ENCODE measurements around the gene INPP5A. TPM values are rescaled to one million over a fixed set of nuclear protein-coding genes. Genes with fewer than 3 reads are reported as not detected.

Gene INPP5A
- total and polyA plus RNA-seq, 5 donors, result 60.0 to 116 (median 97.8) TPM

DNA sequence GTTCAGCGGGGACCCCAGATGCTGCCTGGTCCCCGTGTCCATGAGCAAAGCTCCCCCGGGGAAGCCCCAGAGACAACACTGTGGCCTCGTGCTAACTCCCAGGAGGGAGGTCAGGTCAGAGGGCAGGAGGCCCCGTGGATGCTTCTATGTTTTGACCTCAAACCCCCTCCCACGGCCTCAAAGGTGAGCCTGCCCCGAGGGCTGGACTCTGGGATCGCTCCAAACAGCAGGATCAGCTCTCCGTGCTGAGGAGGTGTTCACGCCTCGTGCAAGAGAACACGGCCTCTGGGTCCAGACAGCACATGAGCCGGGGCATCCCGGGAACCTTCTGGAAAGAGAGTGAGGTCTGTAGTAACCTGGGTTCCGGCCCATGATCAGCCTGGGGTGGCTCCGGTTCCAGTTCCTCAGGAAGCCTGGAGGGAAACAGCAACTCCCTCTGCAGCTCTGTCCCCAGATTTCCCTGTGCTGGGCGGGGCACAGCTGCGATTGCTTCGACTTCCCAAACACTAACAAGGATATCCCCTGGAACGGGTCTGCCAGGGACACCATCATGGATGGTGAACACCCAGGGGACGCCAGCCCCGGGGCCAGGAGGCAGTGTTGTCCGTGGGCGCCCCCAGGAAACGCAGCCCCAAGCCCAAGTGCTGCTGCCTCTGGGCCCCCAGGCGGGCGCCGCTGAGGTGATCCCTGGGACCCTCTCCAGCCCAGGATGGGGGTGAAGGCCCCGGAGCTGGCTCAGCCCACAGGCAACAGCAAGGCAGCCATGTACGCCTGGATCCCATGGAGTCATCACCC, 18.0 kb upstream of the INPP5A start:
- 65% methylated on average over 30 of the region's 30 CpGs for WGBS
- intact Hi-C loops (cut with DNase I), result loop anchor here in 2 of 4 donors (2.0 to 10.0 kb wide), 2 partner anchors 17 to 115 kb away; partner anchors contain the start of gene INPP5A (in 1 of the 2)
- ATAC-seq (peak; percentile 1 to 39), DNase-seq (peak; percentile 65 to 76 (median 76))
- Histone ChIP-seq H3K4me3 (ENCODE audit: low read length) (no peak overlapping the region), H3K27me3 (ENCODE audit: control insufficient read depth, insufficient read depth) (no peaks in the 10 kb centered on the region), H3K4me1 (ENCODE audit: control insufficient read depth, insufficient read depth, low read length) (peaks cover 34% of the 10 kb centered on the region), H3K27ac (ENCODE audit: low read length) (peak overlapping the region; percentile 64), H3K9me3 (ENCODE audit: control insufficient read depth, low read length) (no peaks in the 10 kb centered on the region)

DNA sequence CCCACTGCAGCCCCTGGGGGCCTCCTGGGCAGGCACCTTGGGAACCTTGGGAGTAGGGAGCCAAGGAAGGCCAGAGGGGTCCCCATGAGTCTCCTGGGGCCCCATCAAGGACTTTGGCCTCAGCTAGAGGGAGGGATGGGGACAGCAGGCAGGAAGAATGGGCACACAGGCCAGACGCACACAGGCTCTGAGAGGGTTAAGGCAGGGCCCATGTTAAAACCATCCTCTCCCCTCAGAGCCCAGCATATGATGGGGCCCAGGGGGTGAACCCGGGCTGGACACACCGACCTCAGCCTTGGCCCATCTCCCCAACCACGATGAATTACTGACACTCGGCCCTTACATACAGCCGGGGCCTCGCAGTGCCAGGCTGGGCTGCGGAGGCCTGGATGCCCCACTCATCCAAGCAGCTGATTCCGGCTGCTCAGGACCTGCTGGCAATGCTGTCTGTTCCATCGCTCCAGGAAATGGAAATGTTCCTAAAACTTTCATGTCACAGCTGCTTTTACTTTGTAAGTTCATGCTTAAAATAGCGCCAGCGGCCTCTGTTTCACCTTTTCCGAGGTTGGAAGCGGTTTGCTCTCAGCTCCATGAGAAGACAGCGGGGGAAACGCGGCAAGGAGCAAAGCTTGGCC, 17.3 kb upstream of the INPP5A start:
- peaks cover 34% of the 10 kb centered on the region for H3K4me1 ChIP-seq (ENCODE audit: control insufficient read depth, insufficient read depth, low read length)
- no peaks in the 10 kb centered on the region for H3K27me3 ChIP-seq (ENCODE audit: control insufficient read depth, insufficient read depth)
- H3K9me3 ChIP-seq (ENCODE audit: control insufficient read depth, low read length), result no peaks in the 10 kb centered on the region
- H3K4me3 ChIP-seq (ENCODE audit: low read length), result no peak overlapping the region
- H3K27ac ChIP-seq (ENCODE audit: low read length), result peak overlapping the region; percentile 64
- DNase-seq (peak in 1 of 3 donors; percentile 62), ATAC-seq (peak in 1 of 2 donors; percentile 13)
- WGBS, result 21% methylated on average over 17 of the region's 17 CpGs
- intact Hi-C loops (cut with DNase I), result no loop called here

DNA sequence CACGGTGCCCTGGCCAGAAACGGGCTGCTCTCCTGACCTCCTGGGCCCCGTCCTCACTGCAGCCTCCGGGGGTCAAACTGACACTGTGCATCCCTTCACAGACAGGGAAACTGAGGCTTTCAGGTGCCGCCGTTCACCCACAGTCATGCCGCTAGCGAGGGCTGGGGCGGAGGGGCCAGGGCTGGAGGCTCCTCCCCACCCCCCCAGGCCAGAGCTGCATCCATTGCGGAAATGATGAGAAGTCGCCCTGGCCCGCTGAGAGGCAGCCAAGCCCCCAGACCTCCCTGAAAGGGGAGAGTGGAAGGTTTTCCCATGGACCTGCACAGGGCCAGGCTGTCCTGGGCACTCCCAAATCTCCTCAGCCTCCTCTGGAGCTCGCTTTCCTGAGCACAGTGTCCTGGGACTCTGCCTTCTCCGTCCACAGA, 16.5 kb upstream of the INPP5A start:
- 80% methylated on average over 14 of the region's 14 CpGs for WGBS
- H3K4me3 ChIP-seq (ENCODE audit: low read length), result no peak overlapping the region
- no peak for ATAC-seq

DNA sequence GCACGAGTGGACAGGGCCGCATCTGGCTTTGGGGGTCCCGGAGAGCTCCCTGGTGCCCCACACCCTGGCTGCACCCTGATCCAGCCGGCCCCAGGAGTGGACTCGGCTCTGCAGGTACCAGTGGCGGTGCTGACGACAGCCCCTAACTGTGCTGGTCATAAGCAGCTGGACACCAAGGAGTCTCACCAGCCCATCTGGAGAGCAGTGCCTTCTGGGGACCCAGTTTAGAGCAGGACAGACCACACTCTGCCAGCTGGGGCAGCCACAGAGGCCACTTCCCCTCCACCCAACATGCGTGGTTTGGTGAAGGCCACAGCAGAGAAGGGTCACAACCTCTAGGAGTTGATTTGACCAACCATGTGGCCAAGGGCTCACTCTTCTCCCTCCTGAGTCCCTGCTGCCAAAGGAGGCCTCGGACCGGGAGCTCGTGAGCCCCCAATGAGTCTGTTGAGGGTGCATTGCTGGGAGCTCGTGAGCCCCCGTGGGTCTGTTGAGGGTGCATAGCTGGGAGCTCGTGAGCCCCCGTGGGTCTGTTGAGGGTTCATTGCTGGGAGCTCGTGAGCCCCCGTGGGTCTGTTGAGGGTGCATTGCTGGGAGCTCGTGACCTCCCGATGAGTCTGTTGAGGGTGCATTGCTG, 16.0 kb upstream of the INPP5A start:
- peaks cover 24% of the 10 kb centered on the region for H3K4me1 ChIP-seq (ENCODE audit: control insufficient read depth, insufficient read depth, low read length)
- H3K4me3 ChIP-seq (ENCODE audit: low read length), result no peak overlapping the region
- intact Hi-C loops (cut with DNase I), result no loop called here
- H3K27me3 ChIP-seq (ENCODE audit: control insufficient read depth, insufficient read depth), result no peaks in the 10 kb centered on the region
- WGBS, result 96% methylated on average over 19 of the region's 19 CpGs
- no peaks in the 10 kb centered on the region for H3K9me3 ChIP-seq (ENCODE audit: control insufficient read depth, low read length)
- no peak for ATAC-seq
- no peak overlapping the region for H3K27ac ChIP-seq (ENCODE audit: low read length)
- peak in 1 of 3 donors; percentile 37 for DNase-seq

More for the DNA sequence above, 16.5 kb upstream of the INPP5A start:
- DNase-seq, result peak in 1 of 3 donors; percentile 47
- Histone ChIP-seq H3K9me3 (ENCODE audit: control insufficient read depth, low read length) (no peaks in the 10 kb centered on the region), H3K27ac (ENCODE audit: low read length) (no peak overlapping the region), H3K4me1 (ENCODE audit: control insufficient read depth, insufficient read depth, low read length) (peaks cover 30% of the 10 kb centered on the region), H3K27me3 (ENCODE audit: control insufficient read depth, insufficient read depth) (no peaks in the 10 kb centered on the region)
- intact Hi-C loops (cut with DNase I), result no loop called here

DNA sequence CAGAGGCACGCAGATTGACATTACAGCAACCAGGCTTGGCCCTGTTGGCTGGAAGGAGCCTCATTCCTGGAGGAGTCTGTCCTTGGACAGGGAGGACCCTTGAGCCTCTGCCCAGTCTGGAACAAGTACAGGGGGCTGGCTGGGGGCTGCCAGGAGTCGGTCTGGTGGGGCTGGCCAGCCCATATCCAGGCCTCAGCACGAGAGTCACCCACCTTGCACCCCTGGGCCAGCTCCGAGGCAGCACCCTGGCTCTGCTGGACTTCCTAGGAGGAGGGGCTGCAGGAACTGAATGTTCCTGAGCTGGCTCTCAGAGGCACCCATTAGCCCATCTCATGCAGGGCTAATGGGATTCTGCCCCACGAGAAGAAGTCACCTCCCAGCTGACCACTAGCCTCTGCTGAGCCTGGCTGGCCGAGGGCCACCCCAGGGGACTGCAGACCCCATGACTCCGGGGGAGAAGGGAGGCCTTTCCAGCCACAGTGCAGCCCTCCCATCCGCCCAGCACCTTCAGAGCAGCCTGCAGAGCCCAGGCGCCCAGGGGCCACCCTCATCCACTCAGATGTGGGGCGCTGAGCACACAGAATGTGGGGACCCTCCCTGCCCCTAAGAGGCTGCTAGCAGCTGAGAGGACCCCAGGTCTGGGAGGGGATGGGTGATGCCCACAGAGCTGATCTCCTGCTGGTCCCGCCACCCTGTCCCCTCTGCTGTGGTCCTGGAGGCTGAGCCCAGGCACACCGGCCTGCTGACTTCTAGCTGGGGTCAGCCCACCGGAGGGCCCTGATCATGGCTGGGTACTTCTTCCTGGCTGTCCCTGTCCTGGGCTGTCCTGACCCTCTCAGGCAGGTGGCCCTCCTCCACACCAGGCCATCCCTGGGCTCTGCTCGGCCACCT, 14.8 kb upstream of the INPP5A start:
- Histone ChIP-seq H3K4me1 (ENCODE audit: control insufficient read depth, insufficient read depth, low read length) (peaks cover 17% of the 10 kb centered on the region), H3K4me3 (ENCODE audit: low read length) (no peak overlapping the region), H3K27me3 (ENCODE audit: control insufficient read depth, insufficient read depth) (no peaks in the 10 kb centered on the region), H3K27ac (ENCODE audit: low read length) (no peak overlapping the region), H3K9me3 (ENCODE audit: control insufficient read depth, low read length) (no peaks in the 10 kb centered on the region)
- WGBS, result 91% methylated on average over 14 of the region's 14 CpGs
- DNase-seq, result peak in 1 of 3 donors; percentile 47
- intact Hi-C loops (cut with DNase I), result no loop called here
- ATAC-seq, result no peak

DNA sequence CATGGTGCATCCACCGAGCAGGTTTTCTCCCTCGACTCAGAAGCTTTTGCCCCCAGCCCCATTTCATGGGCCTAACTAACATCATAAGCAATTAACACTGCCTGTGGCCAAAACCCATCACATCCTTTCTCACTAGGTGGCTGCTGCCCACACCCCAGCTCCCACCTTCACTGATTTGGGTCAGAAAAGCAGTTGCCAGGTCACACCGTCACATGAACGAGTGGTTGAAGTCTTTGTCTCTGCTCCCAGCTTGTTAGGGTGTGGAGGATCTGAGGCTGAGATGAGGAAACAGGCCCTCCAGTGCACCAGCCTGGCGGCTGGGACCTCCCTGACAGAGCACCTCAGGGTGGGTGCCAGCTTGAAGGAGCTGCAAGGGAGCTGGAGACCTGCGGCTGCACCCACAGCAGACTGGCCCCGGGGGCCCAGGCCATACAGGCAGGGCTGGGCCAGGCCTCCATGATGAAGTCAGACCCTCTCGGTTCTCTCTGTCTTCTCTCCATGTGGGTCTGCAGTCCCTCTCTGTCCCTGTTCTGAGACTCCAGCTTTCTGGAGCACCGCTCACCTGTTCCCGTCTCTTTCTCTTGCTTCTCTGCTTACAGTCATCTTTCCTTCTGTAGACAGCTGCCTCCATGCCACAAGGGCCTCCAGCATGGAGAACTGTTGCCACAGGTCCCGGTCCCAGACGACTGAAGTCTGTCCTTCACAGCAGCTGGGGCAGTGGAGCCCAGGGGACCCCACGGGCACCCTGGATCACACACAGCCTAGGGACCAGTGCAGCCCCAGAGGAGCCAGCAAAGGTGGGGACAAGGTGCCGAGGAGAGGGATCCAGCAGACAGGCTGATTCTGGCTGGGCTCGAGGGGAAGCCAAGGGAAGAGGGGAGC, 13.8 kb upstream of the INPP5A start:
- peak in 1 of 3 donors; percentile 28 for DNase-seq
- Histone ChIP-seq H3K4me3 (ENCODE audit: low read length) (no peak overlapping the region), H3K4me1 (ENCODE audit: control insufficient read depth, insufficient read depth, low read length) (peaks cover 15% of the 10 kb centered on the region), H3K9me3 (ENCODE audit: control insufficient read depth, low read length) (no peaks in the 10 kb centered on the region), H3K27me3 (ENCODE audit: control insufficient read depth, insufficient read depth) (no peaks in the 10 kb centered on the region), H3K27ac (ENCODE audit: low read length) (no peak overlapping the region)
- ATAC-seq, result no peak
- 91% methylated on average over 15 of the region's 15 CpGs for WGBS
- intact Hi-C loops (cut with DNase I), result no loop called here

DNA sequence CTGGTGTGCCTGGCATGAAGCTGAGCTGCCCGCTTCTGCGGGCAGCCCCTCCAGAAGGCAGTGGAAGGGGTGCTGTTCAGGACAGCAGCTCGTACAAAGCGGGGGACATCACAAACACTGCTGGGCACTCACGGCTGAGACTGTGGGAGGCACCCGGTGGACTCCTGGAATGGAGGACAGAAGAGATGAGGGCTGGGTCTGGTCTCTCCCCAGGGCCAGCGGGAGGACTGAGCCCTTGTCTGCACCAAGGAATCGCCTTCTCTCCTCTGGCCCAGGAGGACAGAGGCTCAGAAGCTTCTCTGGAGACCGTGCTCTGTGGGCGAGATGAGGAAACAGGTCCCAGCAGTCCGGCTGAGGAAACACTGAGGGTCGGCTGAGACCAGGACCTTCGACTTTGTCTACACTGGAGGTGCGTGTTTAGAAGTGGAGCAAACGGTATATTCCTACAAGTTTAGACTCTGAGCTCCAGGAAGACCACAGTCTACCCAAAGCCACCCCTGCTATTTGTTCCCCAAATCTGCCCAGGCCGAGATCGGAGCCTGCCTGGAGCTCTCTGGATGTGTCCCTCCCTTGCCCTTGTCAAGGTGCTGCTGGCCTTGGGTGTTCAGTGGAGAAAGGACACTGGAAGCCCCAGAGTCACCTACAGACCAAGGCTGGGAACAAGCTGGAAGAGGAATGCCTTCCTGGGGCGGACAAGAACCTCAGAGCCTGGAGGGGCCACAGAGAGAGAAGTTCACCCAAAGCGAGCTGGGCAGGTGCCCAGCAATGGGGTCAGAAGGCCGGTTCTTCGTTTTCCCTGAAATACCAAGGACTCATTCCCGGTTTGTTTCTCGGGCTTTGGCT, 12.9 kb upstream of the INPP5A start:
- WGBS, result 95% methylated on average over 23 of the region's 23 CpGs
- DNase-seq, result peak in 1 of 3 donors; percentile 27

DNA sequence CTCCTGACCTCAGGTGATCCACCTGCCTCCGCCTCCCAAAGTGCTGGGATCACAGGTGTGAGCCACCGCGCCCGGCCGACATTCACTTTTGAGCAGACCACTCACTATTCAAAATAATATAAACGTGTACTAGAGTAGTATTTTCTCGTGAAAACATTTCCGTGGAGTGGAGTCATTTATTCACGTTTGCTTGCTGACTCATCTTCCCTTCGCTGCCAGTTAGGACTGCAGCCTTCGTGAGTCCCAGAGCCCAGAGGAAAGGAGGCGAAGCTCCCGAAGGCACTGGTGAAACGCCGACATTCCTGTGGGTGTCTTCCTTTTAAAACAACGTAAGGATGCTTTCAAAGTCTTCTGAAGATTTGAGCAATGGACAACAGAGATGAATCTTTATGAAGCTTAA, 10.9 kb upstream of the INPP5A start:
- Histone ChIP-seq H3K4me3 (ENCODE audit: low read length) (no peak overlapping the region), H3K4me1 (ENCODE audit: control insufficient read depth, insufficient read depth, low read length) (no peaks in the 10 kb centered on the region), H3K27ac (ENCODE audit: low read length) (no peak overlapping the region), H3K9me3 (ENCODE audit: control insufficient read depth, low read length) (no peaks in the 10 kb centered on the region), H3K27me3 (ENCODE audit: control insufficient read depth, insufficient read depth) (no peaks in the 10 kb centered on the region)
- 83% methylated on average over 16 of the region's 16 CpGs for WGBS
- DNase-seq (peak in 1 of 3 donors; percentile 26), ATAC-seq (no peak)
- intact Hi-C loops (cut with DNase I), result no loop called here

More for the DNA sequence above, 12.9 kb upstream of the INPP5A start:
- Histone ChIP-seq H3K4me1 (ENCODE audit: control insufficient read depth, insufficient read depth, low read length) (peaks cover 7% of the 10 kb centered on the region), H3K27me3 (ENCODE audit: control insufficient read depth, insufficient read depth) (no peaks in the 10 kb centered on the region), H3K9me3 (ENCODE audit: control insufficient read depth, low read length) (no peaks in the 10 kb centered on the region), H3K4me3 (ENCODE audit: low read length) (no peak overlapping the region), H3K27ac (ENCODE audit: low read length) (no peak overlapping the region)
- intact Hi-C loops (cut with DNase I), result no loop called here
- no peak for ATAC-seq

DNA sequence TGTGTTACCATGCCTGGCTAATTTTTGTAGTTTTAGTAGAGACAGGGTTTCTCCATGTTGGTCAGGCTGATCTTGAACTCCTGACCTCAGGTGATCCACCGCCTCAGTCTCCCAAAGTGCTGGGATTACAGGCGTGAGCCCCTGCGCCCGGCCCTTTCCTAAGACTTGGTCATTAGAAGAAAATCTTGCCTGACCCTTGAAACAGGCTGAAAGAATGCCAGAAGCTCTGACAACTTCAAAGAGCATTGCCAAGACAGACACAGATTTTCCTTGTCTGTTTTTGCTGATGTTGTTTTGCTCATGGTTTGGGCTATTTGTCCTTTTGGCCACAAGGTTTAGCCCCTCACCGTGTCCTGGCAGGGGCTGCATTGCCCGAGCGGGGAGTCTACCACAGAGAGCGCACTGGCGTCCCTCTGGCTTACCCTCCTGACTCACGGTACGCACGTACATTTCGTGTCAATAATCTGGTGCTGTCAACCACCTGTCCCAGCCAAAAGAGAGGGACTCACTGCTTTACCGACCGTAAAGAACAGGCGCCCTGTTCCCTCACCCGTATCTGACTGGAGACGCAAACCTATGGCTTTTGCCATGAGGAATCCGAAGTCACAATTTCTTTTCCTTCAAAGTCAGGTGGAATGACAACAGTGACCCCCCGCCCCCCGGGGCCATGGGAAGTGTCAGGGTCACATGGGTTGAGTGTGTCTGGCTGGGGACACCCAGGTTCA, 10.1 kb upstream of the INPP5A start:
- WGBS, result 75% methylated on average over 21 of the region's 21 CpGs
- DNase-seq (peak in 1 of 3 donors; percentile 23), ATAC-seq (no peak)
- Histone ChIP-seq H3K27ac (ENCODE audit: low read length) (no peak overlapping the region), H3K4me3 (ENCODE audit: low read length) (no peak overlapping the region), H3K27me3 (ENCODE audit: control insufficient read depth, insufficient read depth) (no peaks in the 10 kb centered on the region), H3K9me3 (ENCODE audit: control insufficient read depth, low read length) (no peaks in the 10 kb centered on the region), H3K4me1 (ENCODE audit: control insufficient read depth, insufficient read depth, low read length) (no peaks in the 10 kb centered on the region)
- intact Hi-C loops (cut with DNase I), result no loop called here
